ENCODE measurements around the gene ACAP3. TPM values are rescaled to one million over a fixed set of nuclear protein-coding genes. Genes with fewer than 3 reads are reported as not detected.

The ACAP3 gene
- total and polyA plus RNA-seq, 2 of the 4 experiments (the other 2 are of a cell fraction): 13.3 to 58.2 TPM

- H2BK120ac ChIP-seq (ENCODE audit: low read depth, low read length): no peak overlapping the region
- H3K36me3 ChIP-seq (ENCODE audit: control insufficient read depth, insufficient read depth, low read length): no peaks in the 10 kb centered on the region
- in situ Hi-C loops (cut with MboI; ENCODE audit: low sequenced_read_pairs) (no loop called here), intact Hi-C loops (cut with micrococcal nuclease) (no loop called here), dilution Hi-C loops (cut with HindIII; ENCODE audit: low sequenced_read_pairs, unreplicated experiment) (no loop called here)
- no peak overlapping the region for H2BK5ac ChIP-seq (ENCODE audit: low read depth, low read length, poor library complexity, severe bottlenecking)
- no peak overlapping the region for H2BK15ac ChIP-seq (ENCODE audit: low read depth, low read length)
- ATAC-seq (ENCODE audit: low read depth) (no peak), DNase-seq (no peak)
- H2AK5ac ChIP-seq (ENCODE audit: low read depth, low read length): no peak overlapping the region; the same call in 1 of the 2 replicates
- no peak overlapping the region for H3K56ac ChIP-seq (ENCODE audit: extremely low read depth, insufficient read depth, low read length)
- H3K14ac ChIP-seq (replicated peaks; ENCODE audit: low read depth, low read length): no peak overlapping the region
- no peak overlapping the region for H2BK20ac ChIP-seq (ENCODE audit: low read depth, low read length)
- CTCF ChIA-PET: no interaction called here
- H3K9ac ChIP-seq (ENCODE audit: low read depth, low read length): no peak overlapping the region
- no peak overlapping the region for H2AFZ ChIP-seq (replicated peaks; ENCODE audit: low read length, poor library complexity)
- 95% methylated on average over 13 of the region's 22 CpGs; no CpG with 5 or more reads in 1 of the 2 experiments for WGBS, 2 experiments (ENCODE audit: extremely low coverage in 2 of 2, insufficient read length in 1 of 2)
- H3K9me1 ChIP-seq (ENCODE audit: insufficient read depth, low read length): peaks cover 4% of the 10 kb centered on the region; the same call in 1 of the 2 replicates
- H3K27me3 ChIP-seq (ENCODE audit: control insufficient read depth, insufficient read depth, low read length): no peaks in the 10 kb centered on the region
- H4K5ac ChIP-seq (ENCODE audit: low read depth, low read length): no peak overlapping the region
- H2AK9ac ChIP-seq (replicated peaks; ENCODE audit: low read depth, low read length, poor library complexity): no peak overlapping the region
- no peaks in the 10 kb centered on the region for H3K79me1 ChIP-seq (ENCODE audit: low read depth in 1 of 2, low read length in 2 of 2)
- no TSS peak for BruUV-seq (replicated peaks)
- H3K4me2 ChIP-seq (ENCODE audit: low read depth, low read length): no peak overlapping the region
- H3K4ac ChIP-seq (ENCODE audit: low read depth, low read length): no peak overlapping the region
- no peaks in the 10 kb centered on the region; the same call in 1 of the 2 replicates for H4K20me1 ChIP-seq (ENCODE audit: insufficient read depth, low read length)
- H3K27ac ChIP-seq (ENCODE audit: insufficient read depth, low read length): no peak overlapping the region
- H4K91ac ChIP-seq (ENCODE audit: insufficient read depth, low read depth, low read length): no peak overlapping the region
- H3K18ac ChIP-seq (ENCODE audit: low read depth, low read length): no peak overlapping the region
- no peaks in the 10 kb centered on the region for H3K9me3 ChIP-seq (ENCODE audit: control insufficient read depth, insufficient read depth, low read length)
- H3K4me1 ChIP-seq (ENCODE audit: control insufficient read depth, insufficient read depth, low read length): peaks cover 6% of the 10 kb centered on the region; the same call in 1 of the 2 replicates
- TF ChIP-seq CTCF (conservative IDR thresholded peaks at IDR 0.05; ENCODE audit: low read depth, low read length): no peak
- TF ChIP-seq SMC3 (IDR thresholded peaks at IDR 0.05; ENCODE audit: low read depth, low read length): no peak
- no peak for TF ChIP-seq NFE2L2 (IDR thresholded peaks at IDR 0.05; ENCODE audit: low read depth, low read length)
- no peak for TF ChIP-seq ELK1 (IDR thresholded peaks at IDR 0.05; ENCODE audit: borderline replicate concordance, low read depth, low read length)
- TF ChIP-seq MAFK (IDR thresholded peaks at IDR 0.05; ENCODE audit: low read depth, low read length): no peak
- TF ChIP-seq BHLHE40 (IDR thresholded peaks at IDR 0.05; ENCODE audit: low read depth, low read length): no peak
- no peak for TF ChIP-seq MXI1 (IDR thresholded peaks at IDR 0.05; ENCODE audit: borderline replicate concordance, low read depth, low read length)
- TF ChIP-seq POLR2A (IDR thresholded peaks at IDR 0.05; ENCODE audit: low read depth, low read length): no peak
- no peak for TF ChIP-seq RAD21 (IDR thresholded peaks at IDR 0.05; ENCODE audit: low read length)
- no peak for TF ChIP-seq RCOR1 (IDR thresholded peaks at IDR 0.05; ENCODE audit: insufficient replicate concordance, low read length)
- TF ChIP-seq CHD1 (IDR thresholded peaks at IDR 0.05; ENCODE audit: low read depth, low read length): no peak
- TF ChIP-seq CEBPB (IDR thresholded peaks at IDR 0.05; ENCODE audit: low read depth, low read length): no peak
- no peak for TF ChIP-seq USF2 (IDR thresholded peaks at IDR 0.05; ENCODE audit: low read depth, low read length)
- TF ChIP-seq FOS (IDR thresholded peaks at IDR 0.05; ENCODE audit: low read depth, low read length): no peak
- TF ChIP-seq RFX5 (IDR thresholded peaks at IDR 0.05; ENCODE audit: low read depth, low read length): no peak
- no peak for TF ChIP-seq MAZ (IDR thresholded peaks at IDR 0.05; ENCODE audit: borderline replicate concordance, low read depth, low read length)
- H4K8ac ChIP-seq (ENCODE audit: low read depth in 2 of 2, low read length in 2 of 2): no peak overlapping the region
- POLR2A ChIA-PET (ENCODE audit: unreplicated experiment): no interaction called here
- H3K4me3 ChIP-seq (ENCODE audit: insufficient read depth, low read depth, low read length): no peak overlapping the region
- no peak overlapping the region for H3K23ac ChIP-seq (ENCODE audit: low read depth, low read length)
These were observed 22.6 kb downstream of the ACAP3 start for GRCh38 chr1:1285102-1285571.
